Right forelimb (tissue), 1 donor: ENCODE measurements around the gene LHPP.
"Not testable (repeated sequence)": the region's sequence is repeated elsewhere in the genome, so short reads cannot be mapped to it uniquely, and the experiment has no call there.

Experiments
- DNase-seq: peaks from one replicate; pipeline ENCODE4 v3.0.0-alpha.2; 2018

LHPP gene

GRCh38 chr10:124539935-124540641, 78.5 kb downstream of the LHPP start:
- DNase-seq, result peak; percentile 86

GRCh38 chr10:124541076-124541903, 79.7 kb downstream of the LHPP start:
- no peak for DNase-seq

- no peak for DNase-seq
Observed at GRCh38 chr10:124542336-124542735, 80.7 kb downstream of the LHPP start.

GRCh38 chr10:124543146-124543545, 81.5 kb downstream of the LHPP start:
- no peak for DNase-seq

GRCh38 chr10:124543971-124544370, 82.3 kb downstream of the LHPP start:
- no peak for DNase-seq

- no peak for DNase-seq
Observed at GRCh38 chr10:124544711-124545110, 83.1 kb downstream of the LHPP start.

- DNase-seq, result no peak
Observed at GRCh38 chr10:124545351-124546054, 83.9 kb downstream of the LHPP start.

- DNase-seq, result no peak
Observed at GRCh38 chr10:124546055-124546369, 84.4 kb downstream of the LHPP start.

- no peak for DNase-seq
Observed at GRCh38 chr10:124546957-124547646, 85.5 kb downstream of the LHPP start.

GRCh38 chr10:124547647-124548168, 86.1 kb downstream of the LHPP start:
- no peak for DNase-seq

- not testable (repeated sequence) for DNase-seq
Observed at GRCh38 chr10:124549171-124549570, 87.5 kb downstream of the LHPP start.

GRCh38 chr10:124550293-124551034, 88.8 kb downstream of the LHPP start:
- DNase-seq, result no peak

- DNase-seq, result no peak
Observed at GRCh38 chr10:124551097-124551496, 89.5 kb downstream of the LHPP start.

- no peak for DNase-seq
Observed at GRCh38 chr10:124551755-124552154, 90.1 kb downstream of the LHPP start.

- DNase-seq, result no peak
Observed at GRCh38 chr10:124552691-124553276, 91.2 kb downstream of the LHPP start.

GRCh38 chr10:124554085-124554858, 92.6 kb downstream of the LHPP start:
- no peak for DNase-seq

- DNase-seq, result no peak
Observed at GRCh38 chr10:124557167-124557566, 95.5 kb downstream of the LHPP start.

- no peak for DNase-seq
Observed at GRCh38 chr10:124557648-124558338, 96.2 kb downstream of the LHPP start.

GRCh38 chr10:124558339-124559321, 97.0 kb downstream of the LHPP start:
- no peak for DNase-seq
